SU-DHL-6 (cell line): ENCODE results near the gene PDGFA.

Source experiments
- H2AFZ ChIP-seq: fragments of 200-600 bp; sonication (generic); 2 replicates; pipeline ENCODE4 v1.6.1; 2014; ENCODE audit warnings: low read depth, mild to moderate bottlenecking, moderate library complexity, mixed read lengths, antibody characterized with exemption, low read length; ENCODE audit not compliant: severe bottlenecking
- H3F3A ChIP-seq: fragments of 200-600 bp; shearing (Covaris generic); 2 replicates; pipeline ENCODE4 v1.6.0; 2016; ENCODE audit warnings: antibody characterized with exemption, mild to moderate bottlenecking; ENCODE audit not compliant: insufficient read depth
- H3K27ac ChIP-seq: fragments of 200-600 bp; sonication (generic); 2 replicates; pipeline ENCODE4 v1.5.1; 2016; ENCODE audit warnings: low read depth, mild to moderate bottlenecking, low read length, moderate library complexity, mixed read lengths
- H3K27me3 ChIP-seq: fragments of 200-600 bp; sonication (generic), shearing (Covaris generic); 2 replicates; pipeline ENCODE4 v1.6.0; 2014; ENCODE audit warnings: mild to moderate bottlenecking, low read length
- H3K36me3 ChIP-seq: fragments of 200-600 bp; sonication (generic); 2 replicates; pipeline ENCODE4 v1.6.1; 2014; ENCODE audit warnings: mild to moderate bottlenecking, low read length, mixed read lengths
- H3K4me2 ChIP-seq: fragments of 300-600, 200-600 bp; shearing (Covaris generic), sonication (generic); 2 replicates; pipeline ENCODE4 v1.6.0; 2014; ENCODE audit warnings: low read length, low read depth, mild to moderate bottlenecking; ENCODE audit not compliant: poor library complexity, severe bottlenecking
- H3K4me3 ChIP-seq: fragments of 200-600 bp; sonication (generic); 2 replicates; pipeline ENCODE4 v1.5.1; 2014; ENCODE audit warnings: antibody characterized with exemption, low read length, mild to moderate bottlenecking, mixed read lengths; ENCODE audit not compliant: insufficient read depth, poor library complexity, severe bottlenecking
- H3K79me2 ChIP-seq: fragments of 200-600 bp; sonication (generic); 2 replicates; pipeline ENCODE4 v1.6.1; 2014; ENCODE audit warnings: mild to moderate bottlenecking, low read length, moderate library complexity; ENCODE audit not compliant: insufficient read depth
- H3K9ac ChIP-seq: fragments of 200-600 bp; sonication (generic); 2 replicates; pipeline ENCODE4 v1.7.0; 2014; ENCODE audit warnings: mild to moderate bottlenecking, low read length
- H3K9me2 ChIP-seq: fragments of 200-600 bp; sonication (generic); replicated peaks from 2 replicates; pipeline ENCODE4 v1.6.1; 2014; ENCODE audit warnings: low read length; ENCODE audit not compliant: insufficient read depth
- H3K9me3 ChIP-seq: fragments of 200-600 bp; sonication (generic); 2 replicates; pipeline ENCODE4 v1.6.1; 2014; ENCODE audit warnings: low read length, mixed read lengths; ENCODE audit not compliant: insufficient read depth
- H4K20me1 ChIP-seq: fragments of 200-600 bp; sonication (generic); 2 replicates; pipeline ENCODE4 v1.6.1; 2014; ENCODE audit warnings: low read depth, mild to moderate bottlenecking, antibody characterized with exemption, low read length, moderate library complexity, mixed read lengths
- EZH2phosphoT487 ChIP-seq: fragments of 200-600 bp; sonication (generic), shearing (Covaris generic); conservative IDR thresholded peaks from 2 replicates; pipeline ENCODE4 v1.6.1; 2018; ENCODE audit warnings: mild to moderate bottlenecking, antibody characterized with exemption, low read length, moderate library complexity, mixed read lengths
- TF ChIP-seq, protein P1 (sequence below): fragments of 200-600 bp; sonication (generic); IDR thresholded peaks from one replicate; pipeline ENCODE4 v1.5.1; 2017; ENCODE audit warnings: antibody characterized with exemption, mild to moderate bottlenecking, low read length, moderate library complexity; ENCODE audit not compliant: insufficient read depth, poor library complexity, severe bottlenecking

Gene PDGFA

DNA sequence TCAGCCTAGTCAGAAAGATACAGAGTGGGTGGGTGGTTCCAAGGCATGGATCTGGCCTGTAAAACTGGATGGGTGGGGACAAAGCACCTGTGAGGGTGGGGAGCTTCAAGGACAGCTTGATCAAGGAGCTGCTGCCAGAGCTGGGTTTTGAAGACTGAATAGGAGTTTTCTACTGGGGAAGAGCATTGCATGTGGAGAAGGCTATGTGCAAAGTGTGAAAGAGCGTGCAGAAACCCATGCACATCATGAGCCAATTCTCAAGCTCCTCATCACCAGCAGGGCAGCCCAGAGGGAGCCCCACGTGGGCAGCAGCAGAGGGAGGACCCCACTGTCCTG lies 58.6 kb downstream of the PDGFA start:
- Histone ChIP-seq H3K27ac (no peak overlapping the region), H3K9ac (no peak overlapping the region), H3K79me2 (no peaks in the 10 kb centered on the region), H3K27me3 (no peaks in the 10 kb centered on the region), H3K4me3 (no peak overlapping the region), H4K20me1 (no peaks in the 10 kb centered on the region), H3K36me3 (no peaks in the 10 kb centered on the region), H3K9me2 (no peaks in the 10 kb centered on the region), H3K9me3 (no peaks in the 10 kb centered on the region), H3F3A (no peaks in the 10 kb centered on the region), H2AFZ (no peak overlapping the region), H3K4me2 (no peak overlapping the region)
- TF ChIP-seq EZH2phosphoT487, result no peak
- TF ChIP-seq, protein P1, sequence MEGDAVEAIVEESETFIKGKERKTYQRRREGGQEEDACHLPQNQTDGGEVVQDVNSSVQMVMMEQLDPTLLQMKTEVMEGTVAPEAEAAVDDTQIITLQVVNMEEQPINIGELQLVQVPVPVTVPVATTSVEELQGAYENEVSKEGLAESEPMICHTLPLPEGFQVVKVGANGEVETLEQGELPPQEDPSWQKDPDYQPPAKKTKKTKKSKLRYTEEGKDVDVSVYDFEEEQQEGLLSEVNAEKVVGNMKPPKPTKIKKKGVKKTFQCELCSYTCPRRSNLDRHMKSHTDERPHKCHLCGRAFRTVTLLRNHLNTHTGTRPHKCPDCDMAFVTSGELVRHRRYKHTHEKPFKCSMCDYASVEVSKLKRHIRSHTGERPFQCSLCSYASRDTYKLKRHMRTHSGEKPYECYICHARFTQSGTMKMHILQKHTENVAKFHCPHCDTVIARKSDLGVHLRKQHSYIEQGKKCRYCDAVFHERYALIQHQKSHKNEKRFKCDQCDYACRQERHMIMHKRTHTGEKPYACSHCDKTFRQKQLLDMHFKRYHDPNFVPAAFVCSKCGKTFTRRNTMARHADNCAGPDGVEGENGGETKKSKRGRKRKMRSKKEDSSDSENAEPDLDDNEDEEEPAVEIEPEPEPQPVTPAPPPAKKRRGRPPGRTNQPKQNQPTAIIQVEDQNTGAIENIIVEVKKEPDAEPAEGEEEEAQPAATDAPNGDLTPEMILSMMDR, result no peak

DNA sequence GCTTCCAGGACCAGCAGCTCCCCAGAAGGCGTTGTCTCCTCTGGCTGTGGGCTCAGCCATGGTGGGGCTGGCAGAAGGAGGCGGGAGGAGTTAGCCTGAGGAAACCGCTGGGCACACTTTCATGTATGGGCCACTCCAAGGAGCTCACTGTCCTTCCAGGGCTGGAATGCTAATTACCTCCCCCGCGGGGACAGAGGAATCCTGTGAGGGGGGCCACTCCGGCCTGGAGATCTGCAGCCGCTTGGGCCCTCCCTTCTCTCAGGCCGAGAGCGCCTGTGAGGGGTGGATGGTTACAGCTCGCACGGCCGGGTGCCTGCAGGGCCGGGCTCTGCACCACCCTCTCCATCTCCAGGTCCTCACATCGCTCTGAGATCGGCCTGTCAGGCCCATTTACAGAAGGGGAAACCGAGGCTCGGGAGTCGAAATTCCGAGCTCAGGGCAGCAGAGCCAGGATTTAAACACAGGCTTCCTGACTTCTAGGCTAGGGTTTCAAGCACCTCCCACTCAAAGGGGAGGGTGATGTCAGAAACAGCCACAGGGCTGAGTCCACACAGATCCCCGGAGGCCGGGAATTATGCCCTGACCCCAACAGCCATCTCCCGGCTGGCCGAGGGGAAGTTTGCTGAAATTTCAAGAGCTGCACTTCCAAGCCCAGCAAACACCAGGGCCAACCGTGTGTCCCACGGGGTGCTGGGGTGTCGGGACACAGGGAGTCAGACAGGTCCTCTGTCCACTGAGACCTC lies 59.1 kb downstream of the PDGFA start:
- no peak overlapping the region for H3K27ac ChIP-seq
- H3K9ac ChIP-seq, result no peak overlapping the region
- no peak overlapping the region for H3K4me2 ChIP-seq
- TF ChIP-seq EZH2phosphoT487, result no peak
- TF ChIP-seq, protein P1, result no peak
- no peaks in the 10 kb centered on the region for H3K36me3 ChIP-seq
- no peaks in the 10 kb centered on the region for H3F3A ChIP-seq
- no peaks in the 10 kb centered on the region for H3K9me2 ChIP-seq
- H3K27me3 ChIP-seq, result no peaks in the 10 kb centered on the region
- no peaks in the 10 kb centered on the region for H4K20me1 ChIP-seq
- H3K9me3 ChIP-seq, result no peaks in the 10 kb centered on the region
- H2AFZ ChIP-seq, result no peak overlapping the region
- no peaks in the 10 kb centered on the region for H3K79me2 ChIP-seq
- no peak overlapping the region for H3K4me3 ChIP-seq

DNA sequence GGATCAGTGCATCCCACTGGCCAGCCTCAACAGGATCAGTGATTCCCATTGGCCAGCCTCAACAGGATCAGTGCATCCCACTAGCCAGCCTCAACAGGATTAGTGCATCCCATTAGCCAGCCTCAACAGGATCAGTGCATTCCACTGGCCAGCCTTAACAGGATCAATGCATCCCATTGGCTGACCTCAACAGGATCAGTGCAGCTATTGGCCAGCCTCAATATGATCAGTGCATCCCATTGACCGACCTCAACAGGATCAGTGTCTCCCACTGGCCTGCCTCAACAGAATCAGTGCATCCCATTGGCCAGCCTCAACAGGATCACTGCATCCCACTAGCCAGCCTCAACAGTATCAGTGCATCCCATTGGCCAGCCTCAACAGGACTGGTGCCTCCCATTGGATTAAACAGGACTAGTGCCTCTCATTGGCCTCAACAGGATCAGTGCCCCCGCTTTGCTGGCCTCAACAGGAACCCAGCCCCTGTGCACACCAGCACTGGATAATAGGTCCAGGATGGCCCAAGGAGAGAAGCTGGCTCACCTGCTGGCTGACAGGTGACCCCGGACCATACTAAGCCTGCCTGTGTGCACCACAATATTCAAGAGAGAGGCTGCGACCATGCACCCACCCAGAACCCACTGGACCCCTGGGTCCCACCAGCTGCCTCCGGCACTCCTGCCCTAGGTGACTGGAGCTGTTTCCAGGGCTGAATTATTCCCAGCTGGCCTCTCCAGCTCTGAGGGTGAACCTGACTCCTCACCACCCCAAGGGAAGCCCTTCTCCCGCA lies 59.9 kb downstream of the PDGFA start:
- no peaks in the 10 kb centered on the region for H3K27me3 ChIP-seq
- H2AFZ ChIP-seq, result no peak overlapping the region
- H3F3A ChIP-seq, result no peaks in the 10 kb centered on the region
- H3K4me3 ChIP-seq, result no peak overlapping the region
- no peak overlapping the region for H3K4me2 ChIP-seq
- no peak for TF ChIP-seq EZH2phosphoT487
- TF ChIP-seq, protein P1, result no peak
- H3K9ac ChIP-seq, result no peak overlapping the region
- no peaks in the 10 kb centered on the region for H3K79me2 ChIP-seq
- H3K36me3 ChIP-seq, result no peaks in the 10 kb centered on the region
- no peaks in the 10 kb centered on the region for H3K9me3 ChIP-seq
- no peaks in the 10 kb centered on the region for H3K9me2 ChIP-seq
- H3K27ac ChIP-seq, result no peak overlapping the region
- H4K20me1 ChIP-seq, result no peaks in the 10 kb centered on the region
